DMS153 treated with DMSO at 0.1 percent for 48 hours (cell line): ENCODE data around the gene FERD3L.

ENCODE experiments used
- DNase-seq: peaks from one replicate; lab custom pipeline; 2025; ENCODE audit not compliant: unreplicated experiment; lab: John Stamatoyannopoulos, UW

Gene FERD3L

DNA sequence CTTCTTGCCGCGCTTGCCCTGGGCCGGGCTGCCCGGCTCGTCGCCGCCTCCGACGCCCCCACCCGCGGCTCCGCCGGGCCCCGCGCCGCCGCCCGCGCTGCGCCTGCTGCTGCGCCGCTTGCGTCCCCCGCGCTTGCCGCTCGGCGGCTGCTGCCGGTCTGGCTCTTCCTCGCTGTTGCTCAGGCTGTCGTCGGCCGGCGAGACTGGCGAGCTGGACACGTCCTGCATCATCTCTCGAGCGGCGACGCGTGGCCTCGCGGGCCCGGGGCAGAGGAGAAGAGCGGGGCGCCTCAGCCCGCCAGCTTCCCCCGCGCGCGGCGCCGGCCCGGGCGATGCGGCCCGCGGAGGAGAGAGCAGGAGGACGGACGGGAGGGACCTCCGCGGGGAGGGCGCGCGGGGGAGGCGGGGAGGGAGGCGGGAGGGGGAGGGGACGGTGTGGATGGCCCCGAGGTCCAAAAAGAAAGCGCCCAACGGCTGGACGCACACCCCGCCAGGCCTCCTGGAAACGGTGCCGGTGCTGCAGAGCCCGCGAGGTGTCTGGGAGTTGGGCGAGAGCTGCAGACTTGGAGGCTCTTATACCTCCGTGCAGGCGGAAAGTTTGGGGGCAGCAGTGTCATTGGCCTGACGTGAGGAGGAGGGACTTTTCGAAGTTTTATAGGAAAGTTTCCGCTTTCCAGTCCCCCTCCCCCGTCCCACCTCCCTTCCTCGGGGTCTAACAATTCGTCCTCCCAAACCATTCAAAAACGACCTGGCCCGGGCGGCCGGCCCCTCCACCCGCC lies 27.9 kb downstream of the FERD3L start, which contains the start of gene TWIST1:
Gene TWIST1 (minus strand): TSS at position 546 of the 779 bp plus-strand sequence. CDS start 315 bp downstream, at position 231.
- no peak for DNase-seq

DNA sequence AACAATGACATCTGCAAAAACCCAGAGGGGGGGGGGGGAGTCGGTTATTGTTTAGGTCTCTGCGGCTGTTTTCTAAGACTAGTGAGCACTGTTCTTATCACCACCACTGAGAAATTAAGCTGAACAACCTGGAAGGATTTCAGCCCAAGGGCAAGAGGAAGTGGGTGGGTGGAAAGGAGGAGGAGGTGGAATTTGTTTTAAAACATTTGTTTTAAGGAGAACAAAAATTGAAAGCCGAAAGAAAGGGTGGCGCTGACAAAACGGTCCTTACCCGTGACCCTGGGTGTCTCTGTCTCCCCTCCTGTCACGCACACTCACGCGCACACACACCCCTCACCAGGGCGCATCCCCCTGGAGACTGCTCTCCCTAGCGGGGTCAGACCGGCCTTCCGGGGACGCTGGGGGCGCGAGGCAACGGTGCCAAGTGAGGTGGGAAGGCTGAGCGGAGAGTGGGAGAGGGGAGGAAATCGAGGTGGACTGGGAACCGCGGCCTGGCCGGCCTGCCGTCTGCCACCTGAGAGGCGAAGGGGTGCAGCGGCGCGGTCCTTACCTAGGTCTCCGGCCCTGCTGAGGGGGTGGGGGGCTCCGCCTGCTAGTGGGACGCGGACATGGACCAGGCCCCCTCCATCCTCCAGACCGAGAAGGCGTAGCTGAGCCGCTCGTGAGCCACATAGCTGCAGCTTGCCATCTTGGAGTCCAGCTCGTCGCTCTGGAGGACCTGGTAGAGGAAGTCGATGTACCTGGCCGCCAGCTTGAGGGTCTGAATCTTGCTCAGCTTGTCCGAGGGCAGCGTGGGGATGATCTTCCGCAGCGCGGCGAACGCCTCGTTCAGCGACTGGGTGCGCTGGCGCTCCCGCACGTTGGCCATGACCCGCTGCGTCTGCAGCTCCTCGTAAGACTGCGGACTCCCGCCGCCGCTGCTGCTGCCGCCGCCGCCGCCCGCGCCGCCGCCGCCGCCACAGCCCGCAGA lies 28.8 kb downstream of the FERD3L start:
- DNase-seq, result no peak

DNA sequence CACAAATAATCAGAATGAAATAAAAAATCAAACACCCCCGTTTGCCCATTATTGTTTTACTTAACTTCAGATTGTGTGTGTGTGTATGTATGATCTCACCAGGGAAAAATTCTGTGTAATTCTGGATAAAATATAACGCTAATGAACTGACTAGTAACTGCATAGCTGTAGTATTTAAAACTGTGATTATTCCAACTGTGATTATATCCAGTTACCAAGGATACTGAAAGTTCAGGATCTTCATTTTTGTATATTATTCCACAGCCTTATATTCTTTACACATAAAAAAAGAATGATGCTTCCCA lies 30.7 kb downstream of the FERD3L start:
- no peak for DNase-seq

DNA sequence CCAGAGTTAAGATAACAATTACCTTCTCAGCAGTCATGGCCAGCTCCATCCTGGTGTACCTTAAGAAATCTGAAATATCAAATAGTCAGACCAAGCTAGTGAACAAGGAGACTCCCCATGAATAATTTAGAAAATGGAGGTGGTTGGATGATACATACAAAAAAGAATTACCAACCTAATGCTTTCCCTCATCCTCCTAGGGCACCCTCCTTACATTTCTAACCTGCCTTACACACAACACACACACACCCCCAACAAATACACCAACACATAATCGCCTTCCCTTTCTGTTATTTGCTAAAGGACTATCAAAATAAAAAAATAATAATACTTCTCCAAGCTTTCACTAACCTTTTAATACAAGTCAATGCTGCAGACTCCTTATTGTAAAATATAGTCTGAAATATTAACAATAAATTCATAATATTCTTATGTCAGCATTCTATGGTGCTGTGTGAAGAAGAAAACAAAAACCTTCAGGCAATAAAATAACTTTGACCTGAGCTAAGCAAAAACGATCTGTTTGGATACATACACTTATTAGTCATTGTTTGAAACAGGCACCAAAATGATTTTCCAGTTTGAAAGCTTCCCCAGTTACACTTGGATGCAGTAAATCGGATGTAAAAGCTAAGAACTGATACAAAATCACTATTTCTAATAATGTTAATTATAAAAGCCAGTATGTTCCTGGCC lies 31.2 kb downstream of the FERD3L start:
- no peak for DNase-seq

DNA sequence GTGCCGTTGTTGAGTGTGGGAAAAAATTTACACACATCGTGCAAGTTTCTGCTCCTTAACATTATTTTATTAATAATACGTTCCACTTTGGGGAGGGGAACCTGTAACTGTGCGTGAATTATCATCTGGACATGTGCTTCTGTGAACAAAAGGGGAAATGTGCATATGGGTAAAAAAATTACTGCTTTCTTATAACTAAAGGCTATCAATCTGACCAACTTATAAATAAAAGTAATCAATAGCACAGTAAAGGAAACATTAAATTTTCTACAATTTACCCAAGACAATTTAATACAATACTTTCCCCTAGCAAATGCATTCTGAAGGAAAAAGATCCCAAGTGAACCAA lies 32.2 kb downstream of the FERD3L start:
- no peak for DNase-seq

DNA sequence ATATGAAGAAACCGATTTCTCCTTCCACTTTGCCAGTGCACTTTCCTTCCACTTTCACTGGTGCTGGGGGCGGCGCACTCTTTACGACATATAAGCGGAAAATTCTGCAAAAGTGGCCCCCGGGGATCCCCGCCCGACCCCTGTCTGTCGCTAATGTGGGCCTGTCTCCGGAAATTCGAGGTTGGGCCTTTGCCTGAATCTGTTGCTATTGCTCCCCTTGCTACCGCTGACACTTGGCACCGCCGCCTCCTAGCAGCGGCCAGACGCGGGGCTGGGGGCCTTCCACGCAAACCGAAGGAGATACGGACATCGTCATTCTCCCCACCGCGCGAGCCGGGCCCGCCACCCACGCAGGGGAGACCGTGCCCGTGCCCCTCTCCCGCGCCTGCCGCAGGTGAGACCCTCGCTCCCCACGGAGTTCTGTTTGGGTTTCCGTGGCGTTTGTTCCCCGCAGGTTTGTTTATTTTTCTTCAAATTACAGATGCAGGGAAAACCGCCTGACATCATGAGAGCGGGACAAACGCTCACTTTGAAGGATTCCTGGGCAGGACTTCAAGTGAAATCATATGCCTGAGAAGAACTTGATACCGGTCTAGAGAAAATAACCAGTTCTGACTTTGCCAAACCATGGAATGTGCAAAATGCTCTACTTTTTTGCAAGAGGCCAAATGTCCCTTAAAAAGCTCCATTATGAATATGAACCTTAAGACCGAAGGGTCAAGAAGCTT lies 32.8 kb downstream of the FERD3L start:
- no peak for DNase-seq

DNA sequence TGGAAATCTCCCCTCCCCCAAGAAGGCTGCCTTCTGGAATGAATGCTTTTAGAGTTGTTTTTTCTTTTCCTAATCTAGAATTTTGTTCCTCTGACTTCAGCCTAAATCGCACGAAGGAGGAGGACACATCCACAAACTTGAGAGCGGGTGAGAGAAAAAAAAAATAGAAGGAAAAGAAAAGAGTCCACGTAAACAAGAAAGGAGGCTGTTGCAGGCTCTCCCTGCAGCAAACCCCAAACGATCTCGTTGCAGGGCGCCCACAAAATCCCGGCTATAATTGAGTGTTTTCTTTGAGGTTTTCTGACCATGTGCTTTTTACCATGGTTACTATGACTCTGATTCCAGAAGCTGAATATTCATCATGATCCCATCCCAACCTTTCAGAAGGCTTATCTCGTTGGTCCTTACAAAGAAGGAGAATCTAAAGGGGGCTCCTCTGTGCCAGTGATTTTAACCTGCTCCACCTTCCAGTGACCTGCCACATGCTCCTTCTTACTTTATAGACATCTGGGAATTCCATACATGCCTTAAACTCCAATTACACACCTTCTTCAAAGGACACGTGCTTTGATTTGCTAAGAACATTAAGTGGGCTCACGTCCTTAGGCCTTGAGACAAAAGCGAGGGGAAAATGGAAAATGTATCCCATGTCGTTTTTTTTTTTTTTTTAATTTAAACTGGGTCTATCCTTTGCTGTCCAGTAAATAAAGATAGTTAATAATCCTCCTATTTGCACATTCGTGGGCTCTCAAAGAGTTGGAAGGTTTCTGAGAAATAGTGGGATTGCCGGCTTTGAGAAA lies 33.5 kb downstream of the FERD3L start:
- DNase-seq, result no peak

DNA sequence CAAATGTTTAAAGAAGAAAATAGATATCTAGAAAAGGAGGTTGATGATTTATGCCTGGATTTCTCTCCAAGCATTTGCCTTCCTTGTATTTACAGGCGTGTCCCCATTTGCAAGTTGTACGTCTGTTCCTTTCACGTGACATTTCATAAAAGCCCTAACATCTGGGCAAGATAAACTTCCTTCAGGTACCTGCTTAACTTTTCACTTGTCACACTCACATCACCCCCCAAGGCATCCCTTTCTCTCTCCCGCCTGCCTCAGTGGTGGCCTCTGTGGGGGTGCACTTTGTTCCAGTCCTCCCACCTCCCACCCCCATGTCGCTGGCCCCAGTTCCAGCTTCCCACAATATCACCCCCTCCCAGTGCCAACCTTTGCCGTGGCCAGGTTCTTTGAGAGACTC lies 34.4 kb downstream of the FERD3L start:
- no peak for DNase-seq

DNA sequence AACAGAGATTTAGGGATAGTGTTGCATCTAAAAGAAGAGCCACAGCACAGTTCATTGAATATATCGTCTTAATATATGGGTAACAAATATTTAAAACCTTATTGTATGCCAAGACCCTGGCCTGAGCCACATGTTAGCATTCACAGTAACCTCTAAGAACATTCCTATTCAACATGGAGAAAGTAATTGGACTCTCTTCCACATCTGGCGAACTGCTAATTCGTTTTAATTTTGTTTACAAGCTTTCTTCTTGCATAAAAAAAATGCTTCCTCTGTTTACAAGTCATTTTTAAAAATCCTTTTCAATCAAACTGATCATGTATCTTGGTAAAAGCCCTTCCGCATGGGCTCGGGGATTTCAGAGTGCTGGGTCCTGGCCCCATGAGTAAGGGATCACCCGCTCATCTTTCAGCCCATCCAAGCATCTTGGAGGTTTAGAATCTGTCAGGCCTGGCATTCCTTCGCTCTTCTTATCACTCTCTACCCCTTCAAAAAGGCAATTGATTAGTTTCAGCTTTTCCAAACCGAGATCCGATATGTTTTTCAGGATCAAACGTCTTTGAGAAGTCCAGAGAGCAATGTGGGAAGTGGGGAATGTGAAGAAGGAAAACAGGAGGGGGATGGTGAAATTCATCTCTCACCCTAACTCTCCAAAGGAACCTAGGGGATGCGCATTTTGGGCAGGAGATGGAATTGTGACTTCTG lies 35.0 kb downstream of the FERD3L start:
- DNase-seq, result no peak

DNA sequence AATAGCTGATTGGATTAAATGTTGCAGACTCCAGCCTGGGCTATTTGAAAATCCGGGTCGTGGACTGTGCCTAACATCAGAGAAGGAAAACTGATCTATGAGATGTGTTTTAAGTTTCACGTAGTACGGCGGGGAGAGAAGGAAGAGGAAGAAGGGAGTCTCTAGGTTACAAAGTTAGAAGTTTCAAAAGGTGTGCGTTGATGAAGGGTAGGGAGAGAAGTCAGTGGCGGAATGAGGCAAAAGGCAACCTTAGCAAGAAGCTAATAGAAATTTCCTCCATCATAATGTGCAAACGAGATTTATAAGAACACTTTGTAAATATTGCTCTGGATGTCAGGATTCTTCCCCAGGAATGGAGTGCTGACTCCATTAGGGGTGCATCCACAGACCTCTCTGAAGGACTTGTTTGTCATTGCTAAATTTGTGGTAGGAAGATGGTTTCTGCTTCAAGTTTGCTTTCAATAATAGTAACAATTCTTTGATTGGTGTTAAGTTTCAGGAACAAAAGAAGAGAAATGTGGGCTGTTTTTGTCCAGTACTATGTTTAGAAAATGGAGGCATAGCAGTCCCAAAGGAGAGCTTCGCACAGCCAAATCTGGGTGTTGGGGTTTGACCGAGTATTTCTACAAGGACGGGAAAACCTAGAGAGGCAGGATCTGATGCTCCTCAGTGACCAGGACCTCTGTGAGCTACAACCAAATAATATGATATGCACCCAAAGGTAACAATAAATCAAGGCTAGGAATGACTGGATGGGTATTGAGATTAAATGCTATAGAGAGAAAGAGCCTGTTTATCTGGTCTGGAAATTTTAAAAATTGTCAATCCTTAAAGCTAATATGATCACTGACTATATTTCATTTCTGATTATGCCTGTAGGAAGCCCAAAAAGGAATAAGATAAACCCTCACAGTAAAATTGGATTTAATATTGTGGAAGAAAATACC lies 35.9 kb downstream of the FERD3L start:
- DNase-seq, result no peak

DNA sequence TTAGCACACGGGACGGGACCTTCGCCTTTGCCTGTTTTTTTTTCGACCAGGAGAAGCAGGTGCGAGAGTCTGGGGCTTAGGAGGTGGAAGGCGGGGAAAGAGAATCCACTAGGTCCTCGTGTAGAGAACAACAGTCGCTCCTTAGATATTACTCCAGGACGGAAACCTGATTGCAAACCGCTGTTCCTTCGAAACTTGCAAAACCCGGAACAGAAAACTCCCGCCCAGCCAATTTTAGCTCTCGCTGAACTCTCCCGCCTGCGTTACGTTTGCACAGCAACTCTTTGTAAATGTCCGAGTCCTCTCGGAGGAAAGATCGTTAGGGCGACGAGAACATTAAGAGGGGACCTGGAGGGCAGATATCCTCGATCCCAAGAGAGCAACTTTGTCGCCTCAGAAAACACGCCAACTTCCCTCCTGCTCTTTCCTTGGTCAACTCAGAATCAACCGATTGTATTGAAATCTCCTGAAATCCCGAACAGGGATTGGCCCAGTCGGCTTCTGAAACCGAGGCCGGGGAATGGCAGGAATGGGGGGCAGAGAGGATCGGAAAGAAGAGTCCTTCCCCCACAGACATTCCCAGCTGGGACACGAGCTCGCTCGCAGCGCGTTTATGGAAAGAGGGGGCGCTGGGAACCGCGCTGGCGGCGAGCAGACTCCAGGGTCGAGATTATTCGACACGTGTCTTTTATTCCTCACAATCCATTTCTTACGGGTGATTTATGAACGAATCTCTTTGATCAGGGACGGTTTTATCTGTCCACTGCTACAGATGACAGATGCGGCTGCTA lies 37.7 kb downstream of the FERD3L start:
- DNase-seq, result no peak

DNA sequence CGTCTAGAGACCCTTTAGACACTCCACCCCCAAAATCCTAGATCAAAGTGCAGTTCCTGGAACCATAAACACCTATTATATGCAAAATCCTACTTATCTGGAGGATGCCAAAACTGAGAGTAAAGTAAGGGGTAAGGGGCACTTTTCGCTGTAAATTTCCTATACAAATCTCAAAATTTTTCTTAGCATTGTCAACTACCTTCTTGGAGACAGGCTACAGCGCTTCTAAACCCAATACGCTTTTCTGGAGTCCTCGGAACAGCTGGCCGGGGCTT lies 38.2 kb downstream of the FERD3L start:
- DNase-seq, result no peak

DNA sequence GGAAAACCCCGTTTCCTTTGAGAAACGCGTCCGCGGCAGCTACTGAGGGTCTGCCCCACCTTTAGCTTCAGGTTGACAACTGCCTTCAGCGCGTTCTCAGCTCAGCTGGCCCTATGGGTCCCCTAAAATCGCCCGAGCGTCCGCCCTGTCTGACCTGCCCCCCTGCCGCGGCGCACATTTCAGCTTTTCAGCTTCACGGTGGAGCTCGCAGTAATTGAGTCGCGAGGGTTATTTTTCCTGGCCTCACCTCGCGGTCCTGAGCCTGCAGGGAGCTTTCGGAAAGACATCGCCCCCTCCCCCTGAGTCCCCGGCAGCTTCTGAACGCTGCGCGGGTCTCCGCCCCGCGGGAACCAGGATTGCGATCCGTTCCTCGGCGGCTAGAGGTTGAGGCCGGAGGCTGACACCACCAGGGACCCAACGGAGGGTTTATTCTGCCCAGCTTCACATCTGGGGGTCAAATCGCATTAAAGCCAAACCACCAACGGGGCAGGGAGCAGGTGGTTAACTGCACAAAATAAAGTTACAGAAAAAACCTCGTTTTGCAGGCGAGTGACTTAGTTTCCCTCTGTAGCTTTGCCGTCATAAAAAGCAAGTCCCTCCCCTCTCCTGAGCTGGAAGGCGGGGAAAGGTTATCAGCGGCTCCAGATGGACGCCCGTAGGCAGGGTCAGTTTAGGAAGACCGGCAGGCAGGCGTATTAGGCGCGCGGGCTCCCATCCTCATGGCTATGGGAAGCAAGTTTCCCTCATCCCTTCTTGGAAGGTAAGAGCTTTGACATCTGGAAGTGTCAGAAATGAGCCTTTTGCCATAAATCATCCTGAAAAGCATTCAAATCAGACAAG lies 38.8 kb downstream of the FERD3L start:
- DNase-seq, result no peak

DNA sequence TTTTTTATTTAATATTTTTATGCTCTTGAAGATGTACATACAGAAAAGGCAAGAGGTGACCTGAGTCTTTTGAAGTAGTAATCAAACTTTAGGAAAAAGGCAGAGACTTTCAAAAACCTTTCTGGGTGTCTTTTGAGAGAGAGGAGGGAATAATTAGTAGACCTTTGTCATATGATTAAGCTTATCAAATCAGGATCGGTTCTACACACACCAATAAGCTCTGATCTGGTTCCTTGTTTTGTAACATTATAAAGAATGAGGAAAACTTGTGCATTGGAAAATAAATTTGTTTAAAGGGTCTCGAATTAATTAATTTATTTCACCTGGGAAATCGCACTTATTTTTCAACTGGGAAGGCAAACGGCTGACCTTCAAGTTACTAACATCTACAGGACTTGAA lies 39.7 kb downstream of the FERD3L start:
- no peak for DNase-seq

DNA sequence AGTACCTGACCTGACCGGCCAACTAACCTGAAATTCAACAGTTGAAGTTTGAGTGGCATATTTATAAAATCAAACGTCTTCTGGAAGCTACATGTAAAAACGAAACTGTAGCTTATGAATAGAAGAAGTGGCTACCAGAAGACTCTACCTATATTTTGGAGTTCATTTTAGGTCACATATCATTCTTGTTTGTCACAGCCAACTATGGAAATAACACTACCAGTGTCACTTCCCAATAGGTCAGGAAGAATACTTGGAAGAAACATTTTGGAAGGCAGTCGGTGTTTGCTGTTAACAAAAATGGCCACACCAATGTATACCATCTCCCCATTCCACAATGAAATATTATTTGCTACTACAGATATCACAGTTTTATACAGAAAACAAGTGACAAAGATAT lies 40.4 kb downstream of the FERD3L start:
- no peak for DNase-seq

DNA sequence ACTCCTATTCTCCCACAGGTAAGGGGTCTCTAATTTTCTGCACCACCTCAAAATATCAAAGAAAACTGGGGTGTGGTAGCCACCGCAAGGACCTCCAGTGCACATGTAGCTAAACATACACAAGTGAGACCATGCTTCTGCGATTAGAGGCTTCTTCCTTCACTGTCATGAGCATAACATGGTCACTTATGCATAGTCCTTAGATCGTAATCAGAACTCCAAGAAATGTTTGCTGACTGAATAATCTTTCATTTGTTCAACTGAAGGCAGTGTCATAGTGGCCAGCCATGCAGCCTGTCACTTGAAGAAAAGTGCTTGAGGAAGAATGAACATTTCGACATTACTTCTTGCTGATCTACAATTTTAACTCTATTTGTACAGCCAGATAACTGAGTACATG lies 42.3 kb downstream of the FERD3L start:
- DNase-seq, result no peak

DNA sequence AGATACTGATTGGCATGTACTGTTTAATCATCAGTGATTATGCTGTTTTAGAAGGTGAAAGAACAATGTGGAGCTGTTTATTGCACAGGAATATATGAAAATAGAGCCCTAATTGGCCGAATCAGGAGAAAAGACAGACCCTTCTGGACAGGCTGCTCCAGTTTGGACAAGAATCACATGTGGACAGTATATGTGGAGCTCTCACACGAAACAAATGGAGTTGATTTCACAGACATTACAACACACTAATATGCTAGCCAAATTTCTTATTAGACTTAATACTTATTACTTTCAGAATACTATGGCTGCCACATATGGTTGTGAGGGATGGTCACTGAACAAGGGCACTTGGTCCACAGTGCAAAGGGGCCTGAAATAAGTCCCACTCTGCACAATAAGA lies 43.3 kb downstream of the FERD3L start:
- no peak for DNase-seq
